Amygdala (tissue), 56 donors: Measurements from ENCODE around the gene CNTN4.

Source experiments
- DNase-seq, 56 donors: peaks; one replicate each; lab custom pipeline; 2025; lab: John Stamatoyannopoulos, UW

CNTN4 gene

DNA sequence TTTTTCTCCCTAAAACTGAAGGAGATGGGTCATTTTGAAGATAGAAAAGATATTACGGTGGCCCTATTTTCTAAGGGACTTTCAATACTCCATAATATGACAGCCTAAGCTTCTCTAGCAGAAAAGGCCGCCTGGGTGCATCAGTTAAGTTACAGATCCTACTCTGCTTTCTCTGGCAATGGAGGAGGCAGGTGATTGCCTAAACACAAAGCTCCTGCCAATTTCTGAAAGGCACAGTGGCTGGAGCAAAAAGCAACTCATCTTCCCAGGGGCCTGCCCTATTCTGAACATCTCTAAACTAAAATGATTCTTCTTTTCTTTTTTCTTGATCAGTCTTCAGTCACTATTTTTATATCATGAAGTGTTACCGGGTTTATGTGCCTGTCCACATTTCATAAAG, 276.7 kb downstream of the CNTN4 start:
- DNase-seq, result no peak

DNA sequence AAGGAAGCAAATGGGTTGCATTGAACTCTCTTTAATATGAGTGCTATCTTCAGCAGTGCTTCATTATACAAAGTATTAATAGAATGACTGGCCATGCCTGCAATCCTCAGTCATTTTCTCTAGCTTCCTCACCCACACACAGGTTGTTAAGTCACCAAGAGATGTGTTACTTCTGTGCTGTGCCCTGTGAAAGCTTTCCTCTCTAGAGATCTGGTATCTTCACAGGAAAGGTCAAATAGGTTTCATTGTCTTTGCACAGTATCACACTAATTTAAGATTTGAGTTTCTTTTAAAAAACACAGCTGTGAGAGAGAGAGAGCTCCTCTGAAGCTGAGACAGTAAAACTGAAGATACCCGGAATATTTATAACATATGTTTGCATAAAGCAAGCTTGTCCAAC, 278.6 kb downstream of the CNTN4 start:
- no peak for DNase-seq

DNA sequence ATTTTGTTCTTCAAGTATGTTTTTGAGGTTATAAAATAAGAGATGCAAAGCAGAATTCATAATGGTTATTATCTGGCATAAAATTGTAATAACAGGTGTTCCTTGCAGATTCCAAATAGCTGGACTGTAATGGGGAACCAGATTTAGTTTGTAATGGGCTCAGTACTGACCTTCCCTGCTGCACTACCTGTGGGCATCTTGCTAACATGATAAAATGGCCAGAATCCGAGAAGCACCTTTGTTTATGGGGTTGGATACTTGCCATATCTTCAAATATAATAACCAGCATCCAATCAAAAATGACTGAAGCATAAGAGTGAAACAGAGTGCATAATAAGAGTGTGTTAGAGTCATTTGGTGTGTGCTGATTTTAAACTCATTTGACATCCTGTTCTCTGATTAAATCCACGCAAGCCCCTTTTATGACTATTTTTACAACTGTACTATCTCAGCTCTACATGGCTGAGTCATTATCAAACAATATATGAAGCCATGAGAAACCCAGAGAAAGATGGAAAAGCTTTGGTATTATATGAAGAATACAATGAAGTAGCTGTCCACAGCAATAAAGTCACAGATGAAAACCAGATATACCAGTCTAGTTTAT, 292.4 kb downstream of the CNTN4 start:
- DNase-seq, result no peak

DNA sequence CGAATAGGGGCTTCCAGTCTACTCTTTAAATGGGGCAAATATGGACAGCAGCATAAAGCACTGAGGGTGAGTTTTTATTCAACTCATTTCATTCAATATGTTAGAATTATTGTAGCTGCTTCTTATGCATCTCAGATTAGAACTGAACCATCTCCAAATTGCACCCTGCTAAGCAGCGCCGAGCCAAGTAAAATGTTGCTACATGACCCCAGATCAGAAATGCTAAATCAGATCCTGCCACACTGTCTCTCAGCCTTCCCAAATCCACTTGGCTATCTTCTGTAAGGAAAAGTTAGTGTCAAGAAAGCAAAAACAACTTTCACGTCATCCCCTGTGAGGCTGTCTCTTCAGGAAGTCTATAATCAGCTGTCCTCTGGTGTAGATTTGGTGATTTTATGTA, 293.2 kb downstream of the CNTN4 start:
- DNase-seq, result no peak

DNA sequence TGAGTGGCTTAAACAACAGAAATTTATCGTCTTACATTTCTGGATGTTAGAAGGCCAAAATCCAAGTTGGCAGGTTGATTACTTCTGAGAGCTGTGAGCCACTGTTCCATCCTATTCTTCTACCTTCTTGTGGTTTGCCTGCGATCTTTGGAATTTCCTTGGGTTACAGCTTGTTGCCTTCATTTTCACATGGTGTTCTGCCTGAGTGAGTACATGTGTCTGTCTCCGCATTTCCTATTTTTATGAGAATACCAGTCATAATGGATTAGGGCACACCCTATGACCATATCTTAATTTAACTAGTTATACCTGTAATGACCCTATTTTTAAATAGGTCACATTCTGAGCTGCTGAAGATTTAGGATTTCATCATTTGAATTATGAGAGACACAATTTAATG, 294.3 kb downstream of the CNTN4 start:
- no peak for DNase-seq

DNA sequence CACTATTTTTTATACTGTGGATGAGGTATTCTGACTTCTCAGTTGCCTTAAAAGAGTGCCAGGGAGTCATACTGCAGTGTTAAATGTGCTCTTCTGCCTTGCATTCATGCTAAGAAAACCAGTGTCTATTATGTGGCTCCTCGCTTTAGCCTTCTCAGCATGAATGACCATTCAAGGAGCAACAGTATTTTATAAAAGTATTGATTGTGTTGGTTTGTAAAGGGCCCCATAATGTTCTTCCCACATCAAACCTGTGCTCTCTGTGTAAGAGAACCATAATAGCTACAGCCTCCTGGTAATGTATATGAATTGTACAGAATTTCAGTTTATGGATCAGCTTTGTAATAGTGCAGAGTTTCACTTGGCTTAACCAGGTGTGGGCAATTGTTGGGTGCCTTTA, 316.4 kb downstream of the CNTN4 start:
- no peak for DNase-seq

DNA sequence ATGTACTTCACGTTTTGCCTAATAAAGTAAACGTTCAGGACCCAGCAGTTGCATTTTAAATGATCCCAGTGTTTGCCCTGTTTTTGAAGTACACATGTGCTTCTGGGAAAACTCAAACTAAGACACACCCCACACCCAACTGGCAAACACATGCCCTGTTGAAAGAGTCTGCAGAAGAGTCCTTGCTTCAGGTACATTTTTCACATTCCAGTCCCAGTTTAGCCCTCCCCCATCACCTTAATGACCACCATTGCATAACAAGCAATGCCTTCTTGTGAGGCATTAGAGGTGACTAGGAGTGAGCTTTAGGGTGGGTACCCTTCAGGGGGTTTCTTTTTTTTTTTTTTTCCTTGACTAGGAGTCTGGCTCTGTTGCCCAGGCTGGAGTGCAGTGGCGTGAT, 322.3 kb downstream of the CNTN4 start:
- no peak for DNase-seq

DNA sequence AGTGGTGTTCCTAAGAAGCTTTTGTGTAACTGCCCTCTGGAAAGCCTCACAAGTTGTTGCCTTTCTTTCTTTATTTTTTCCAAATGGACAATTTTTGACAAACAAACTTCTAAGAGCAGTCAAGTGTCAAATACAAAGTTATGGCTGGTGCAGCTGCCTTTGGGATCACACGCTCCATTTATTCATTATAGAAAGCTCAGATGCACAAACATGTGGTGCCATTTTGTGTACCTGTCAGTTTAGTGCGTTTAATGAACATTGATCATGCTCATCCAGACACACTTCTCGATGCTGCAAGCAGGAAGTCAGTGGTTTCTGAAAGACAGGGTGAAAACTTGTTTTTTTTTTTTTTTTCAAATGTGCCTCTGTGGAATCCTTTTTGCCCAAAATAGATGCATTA, 324.5 kb downstream of the CNTN4 start:
- no peak for DNase-seq

DNA sequence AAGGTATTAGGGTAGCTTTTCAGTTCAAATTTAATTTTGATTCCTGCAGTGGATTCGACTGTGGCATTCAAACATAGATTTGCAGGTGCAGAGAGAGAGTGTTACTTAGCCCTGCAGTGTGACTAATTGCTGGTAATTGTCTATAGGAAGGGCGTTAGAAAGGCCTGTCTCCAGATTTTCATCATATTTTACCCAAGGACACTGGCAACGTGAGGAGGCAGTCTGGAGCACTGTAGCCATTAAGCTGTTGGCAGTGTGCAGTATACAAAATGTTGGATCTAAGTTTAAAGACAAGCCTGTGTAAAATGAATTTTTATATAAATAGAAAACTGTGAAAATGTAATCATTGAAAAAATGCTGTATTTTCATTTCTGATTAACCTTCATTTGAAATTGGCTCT, 342.9 kb downstream of the CNTN4 start:
- no peak for DNase-seq

DNA sequence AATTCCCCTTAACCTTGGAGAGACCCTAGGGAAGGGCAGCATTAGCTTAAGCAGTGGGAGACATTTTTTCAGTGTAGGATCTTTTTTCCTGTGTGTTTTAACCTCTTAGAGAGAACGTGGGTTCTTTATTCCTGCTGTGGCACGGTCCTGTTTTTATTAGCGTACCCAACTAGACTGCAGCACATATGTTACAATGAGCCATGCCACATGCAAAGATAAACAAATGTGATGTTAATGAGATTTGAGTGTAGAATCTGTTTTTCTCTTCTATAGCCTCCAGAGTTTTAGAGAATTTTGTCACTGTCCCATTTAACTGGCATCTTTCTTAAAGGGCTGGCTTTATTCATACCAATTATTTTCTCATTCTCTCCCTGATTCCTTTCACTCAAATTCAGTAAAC, 347.5 kb downstream of the CNTN4 start:
- DNase-seq, result no peak

DNA sequence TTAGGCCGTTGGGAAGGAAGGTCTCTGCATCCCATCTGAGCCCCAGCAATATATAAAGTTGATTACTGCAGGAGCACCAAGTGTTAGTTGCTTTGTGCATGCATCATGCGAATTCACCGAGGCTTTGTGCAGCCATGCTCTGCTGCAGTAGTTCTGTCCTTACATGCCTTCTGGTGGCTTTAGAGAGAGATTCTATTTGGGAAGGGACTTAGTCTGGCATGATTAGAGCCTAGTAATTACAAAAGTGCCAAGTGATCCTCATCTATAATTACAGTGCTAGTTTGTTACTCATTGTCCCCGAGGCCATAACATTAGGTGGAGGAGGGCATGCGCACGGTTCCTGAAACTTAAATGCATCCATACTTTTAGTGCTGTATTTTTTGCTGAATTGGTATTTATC, 353.6 kb downstream of the CNTN4 start:
- no peak for DNase-seq

DNA sequence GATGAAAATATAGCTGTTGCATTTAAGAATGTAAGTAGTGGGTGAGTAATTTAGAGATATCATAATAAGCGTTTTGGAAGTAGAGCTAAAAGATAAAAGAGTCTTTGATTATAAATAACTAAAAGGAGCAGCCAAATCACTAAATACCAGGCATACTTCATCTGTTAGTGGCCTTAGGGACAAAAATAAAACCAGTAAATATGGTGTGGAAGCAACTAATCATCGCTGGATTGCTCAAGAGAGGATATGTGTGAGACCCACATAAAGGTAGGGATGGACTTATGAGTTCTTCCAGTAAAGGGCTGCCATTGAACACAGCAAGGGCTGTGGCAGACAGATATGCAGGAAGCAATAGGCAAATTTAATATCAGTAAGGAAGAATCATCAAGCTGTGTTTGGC, 356.2 kb downstream of the CNTN4 start:
- no peak for DNase-seq

DNA sequence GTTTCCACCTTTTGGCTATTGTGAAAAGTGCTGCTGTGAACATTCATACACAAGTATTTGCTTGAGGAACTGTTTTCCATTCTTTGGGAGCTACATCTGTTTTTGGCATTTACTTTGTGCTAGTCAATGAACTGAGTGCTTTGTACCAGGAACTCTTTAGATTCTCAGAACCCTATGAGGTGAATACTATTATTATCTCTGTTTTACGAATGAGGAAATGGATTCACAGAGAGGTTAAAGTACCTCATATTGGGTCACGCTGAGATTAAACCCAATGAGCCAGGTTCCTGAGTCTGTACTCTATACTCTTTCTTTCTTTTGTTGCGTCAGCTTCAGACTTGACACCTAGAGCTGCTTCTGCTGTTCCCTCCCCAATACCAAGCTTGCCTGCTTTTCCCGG, 358.1 kb downstream of the CNTN4 start:
- no peak for DNase-seq

DNA sequence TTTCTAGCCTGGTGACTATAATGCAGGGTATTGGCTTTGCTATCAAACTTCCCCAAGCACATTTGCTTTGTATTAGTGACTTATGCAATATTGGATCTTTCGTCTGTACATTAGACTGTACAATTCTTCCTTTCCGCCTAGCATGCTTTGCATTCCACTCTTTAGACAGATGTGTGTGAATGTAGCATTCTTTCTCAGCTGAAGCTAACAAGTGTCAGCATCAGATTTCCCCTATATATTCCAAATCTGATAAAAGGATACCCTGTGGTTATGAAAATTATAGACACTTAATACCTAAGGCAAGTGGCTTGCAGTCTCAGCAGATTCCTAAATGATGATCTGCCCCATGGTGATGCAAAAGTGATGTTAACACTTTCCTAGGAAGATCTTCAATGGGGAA, 360.1 kb downstream of the CNTN4 start:
- DNase-seq, result no peak

DNA sequence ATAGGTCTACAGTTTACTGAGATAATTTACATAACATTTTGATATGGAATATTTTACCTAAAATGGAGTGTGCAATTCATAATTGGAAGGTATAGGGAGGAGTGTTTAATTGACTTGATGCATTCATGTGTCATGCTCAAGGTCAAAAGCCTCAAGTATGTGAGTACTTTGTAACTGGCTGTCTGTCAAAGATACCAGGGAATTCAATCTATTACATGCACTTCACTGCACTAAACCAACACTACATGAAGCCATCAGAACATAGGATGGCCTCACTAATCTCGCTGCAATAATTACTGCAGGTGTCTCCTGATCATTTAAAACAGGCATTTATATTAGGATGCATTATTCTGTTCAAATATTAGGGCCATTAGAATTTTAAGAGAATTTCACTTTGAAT, 367.2 kb downstream of the CNTN4 start:
- no peak for DNase-seq

DNA sequence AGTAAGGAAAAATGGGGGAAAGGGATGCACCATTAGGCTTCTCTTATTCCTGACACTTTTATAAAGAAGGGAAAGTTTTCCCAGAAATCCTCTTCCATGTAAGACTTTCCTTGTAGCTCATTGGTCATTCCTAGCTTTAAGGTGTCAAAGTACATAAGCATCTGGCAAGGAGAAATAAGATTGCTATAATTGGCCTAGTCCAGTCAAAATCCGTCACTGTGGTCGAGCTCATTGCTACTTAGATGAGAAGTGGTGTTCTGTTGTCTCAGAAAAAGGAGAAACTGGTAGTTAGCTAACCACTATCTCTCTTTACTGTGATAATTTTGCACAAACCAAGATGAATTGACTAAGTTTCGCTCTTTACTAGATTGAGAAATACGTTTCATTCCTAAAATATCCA, 370.1 kb downstream of the CNTN4 start:
- DNase-seq, result no peak

DNA sequence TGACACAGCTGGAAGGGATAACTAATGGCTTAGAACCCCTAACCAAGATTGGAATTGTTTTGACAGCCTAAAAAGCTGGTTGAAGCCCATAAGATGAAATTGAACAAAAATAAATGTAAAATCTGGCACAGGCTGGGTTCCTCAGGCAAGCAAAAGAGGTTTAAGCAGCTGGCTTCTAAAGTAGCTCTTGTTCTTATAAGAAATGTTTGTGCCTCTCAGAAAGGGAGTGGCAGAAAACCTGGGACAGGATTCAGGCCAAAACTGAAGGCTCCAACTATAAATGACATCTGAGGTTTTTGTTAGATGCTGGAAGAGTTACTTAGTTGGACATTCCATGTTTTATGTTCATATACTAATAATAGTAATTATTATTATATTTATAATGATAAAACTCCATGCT, 378.3 kb downstream of the CNTN4 start:
- no peak for DNase-seq

DNA sequence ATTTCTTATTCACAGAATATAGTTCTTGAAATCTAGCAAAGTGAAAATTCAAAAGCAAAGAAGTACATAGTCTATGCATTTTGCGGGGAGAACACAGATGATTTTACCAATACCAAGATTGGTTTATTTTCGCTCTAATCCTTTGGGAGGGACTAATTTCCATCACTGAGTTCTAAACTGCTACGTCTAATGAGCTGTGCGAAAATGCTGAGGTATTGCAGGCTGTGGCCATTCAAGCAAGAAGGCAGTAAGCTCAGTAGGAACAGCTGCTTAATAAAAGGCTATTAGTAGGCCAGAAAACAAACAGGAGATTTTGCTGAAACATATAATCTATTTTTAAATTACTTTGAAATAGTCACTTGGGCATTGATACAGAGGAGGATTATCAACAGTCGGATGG, 379.0 kb downstream of the CNTN4 start:
- no peak for DNase-seq

DNA sequence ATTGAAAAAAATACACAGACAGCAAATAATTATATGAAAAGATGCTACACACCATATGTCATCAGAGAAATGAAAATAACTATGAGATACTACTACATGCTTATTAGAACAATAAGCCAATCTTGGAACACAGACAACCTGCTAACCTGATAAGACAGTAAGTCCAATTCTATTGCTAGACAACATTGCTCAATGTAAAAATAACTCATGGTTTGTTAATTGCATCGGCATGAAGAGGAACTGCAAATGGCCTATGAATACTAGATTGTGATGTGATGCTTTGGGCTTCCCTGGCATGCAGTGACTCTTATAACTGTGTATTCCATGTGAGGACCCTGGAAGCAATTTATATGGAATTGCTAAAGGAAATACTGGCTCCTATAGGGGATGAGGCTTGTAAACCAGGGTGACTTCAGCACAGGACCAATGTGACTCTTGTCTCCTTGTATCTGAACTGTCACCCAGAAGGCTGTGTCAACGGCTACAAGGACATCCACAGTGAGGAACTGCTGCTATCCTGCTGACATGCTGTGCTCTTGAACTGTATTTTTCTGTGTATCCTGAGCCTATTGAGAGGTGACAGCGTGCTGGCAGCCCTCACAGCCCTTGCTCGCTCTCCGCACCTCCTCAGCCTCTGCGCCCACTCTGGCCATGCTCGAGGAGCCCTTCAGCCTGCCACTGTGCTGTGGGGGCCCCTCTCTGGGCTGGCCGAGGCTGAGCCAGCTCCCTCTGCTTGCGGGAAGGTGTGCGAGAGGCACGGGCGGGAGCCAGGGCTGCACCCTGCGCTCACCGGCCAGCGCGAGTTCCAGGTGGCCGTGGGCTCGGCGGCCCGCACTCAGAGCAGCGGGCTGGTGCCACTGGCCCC, 385.7 kb downstream of the CNTN4 start:
- DNase-seq, result no peak

DNA sequence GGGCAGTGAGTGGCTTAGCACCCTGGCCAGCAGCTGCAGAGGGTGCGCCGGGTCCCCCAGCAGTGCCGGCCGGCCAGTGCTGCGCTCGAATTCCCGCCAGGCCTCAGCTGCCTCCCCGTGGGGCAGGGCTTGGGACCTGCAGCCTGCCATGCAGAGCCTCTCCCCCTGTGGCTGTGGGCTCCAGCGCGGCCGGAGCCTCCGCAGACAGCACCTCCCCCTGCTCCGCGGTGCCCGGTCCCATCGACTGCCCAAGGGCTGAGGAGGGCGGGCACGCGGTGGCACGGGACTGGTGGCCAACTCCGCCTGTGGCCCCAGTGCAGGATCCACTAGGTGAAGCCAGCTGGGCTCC, 386.3 kb downstream of the CNTN4 start:
- DNase-seq, result no peak

DNA sequence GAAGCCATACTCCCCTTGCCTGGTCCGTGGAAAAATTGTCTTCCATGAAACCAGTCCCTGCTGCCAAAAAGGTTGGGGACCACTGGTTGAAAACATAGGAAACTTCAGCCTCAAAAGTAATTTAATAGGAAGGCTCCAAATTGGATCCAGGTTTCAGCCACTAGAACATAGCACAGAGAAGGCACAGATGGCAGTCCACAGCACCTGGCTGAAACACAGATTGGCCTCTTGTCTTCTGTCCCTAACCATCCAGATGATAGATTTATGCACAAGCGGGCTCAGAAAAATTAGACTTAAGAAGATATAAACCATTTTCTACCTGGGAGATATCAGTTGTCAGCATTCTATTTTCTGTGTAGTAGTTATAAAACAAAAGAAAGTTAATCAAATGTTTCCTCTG, 397.1 kb downstream of the CNTN4 start:
- DNase-seq, result no peak

DNA sequence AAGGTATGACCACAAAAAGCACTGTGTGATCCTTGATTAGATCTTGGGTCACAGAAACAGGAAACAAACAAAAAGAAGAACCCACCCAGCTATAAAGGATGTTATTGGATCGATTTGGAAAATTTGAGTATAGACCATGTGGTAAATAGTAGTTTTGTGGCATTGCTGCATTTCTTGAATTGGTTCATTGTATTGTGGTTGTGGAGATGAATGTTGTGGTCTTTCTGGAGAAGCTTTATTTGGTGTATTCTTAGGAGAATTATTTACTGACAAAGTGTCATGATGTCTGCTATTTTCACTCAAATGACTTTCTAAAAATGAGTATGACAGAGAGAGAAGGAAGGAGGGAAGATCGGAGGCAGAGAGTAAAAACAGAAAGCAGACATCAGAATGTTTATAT, 406.2 kb downstream of the CNTN4 start:
- DNase-seq, result no peak

DNA sequence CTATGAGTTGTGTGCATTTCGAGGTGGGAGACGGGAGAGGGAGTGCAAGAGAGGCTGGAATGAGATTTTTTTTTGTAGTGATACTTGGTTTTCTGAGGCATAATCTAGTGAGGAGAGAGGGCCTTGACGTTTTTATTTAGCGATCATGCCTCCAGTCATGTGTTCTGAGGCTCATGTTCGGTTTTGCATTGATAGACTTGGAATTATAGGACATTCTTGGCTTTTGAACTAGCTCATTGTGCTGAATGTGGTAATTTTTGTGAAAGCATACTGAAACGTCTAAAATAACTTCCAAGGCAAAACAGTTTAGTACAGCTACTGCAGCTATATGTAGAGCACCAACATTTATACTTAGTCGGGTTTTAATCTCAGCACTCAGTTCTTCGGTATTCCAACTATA, 408.1 kb downstream of the CNTN4 start:
- no peak for DNase-seq
